GM19452 (cell line): Measurements from ENCODE around the gene TAF1L.
"Not testable (repeated sequence)": the region's sequence is repeated elsewhere in the genome, so short reads cannot be mapped to it uniquely, and the experiment has no call there.

Source experiments
- ATAC-seq: cut with Tn5 transposase; IDR thresholded peaks from one replicate; pipeline ENCODE4 v1.9.1; 2021; ENCODE audit not compliant: unreplicated experiment

TAF1L gene, protein sequence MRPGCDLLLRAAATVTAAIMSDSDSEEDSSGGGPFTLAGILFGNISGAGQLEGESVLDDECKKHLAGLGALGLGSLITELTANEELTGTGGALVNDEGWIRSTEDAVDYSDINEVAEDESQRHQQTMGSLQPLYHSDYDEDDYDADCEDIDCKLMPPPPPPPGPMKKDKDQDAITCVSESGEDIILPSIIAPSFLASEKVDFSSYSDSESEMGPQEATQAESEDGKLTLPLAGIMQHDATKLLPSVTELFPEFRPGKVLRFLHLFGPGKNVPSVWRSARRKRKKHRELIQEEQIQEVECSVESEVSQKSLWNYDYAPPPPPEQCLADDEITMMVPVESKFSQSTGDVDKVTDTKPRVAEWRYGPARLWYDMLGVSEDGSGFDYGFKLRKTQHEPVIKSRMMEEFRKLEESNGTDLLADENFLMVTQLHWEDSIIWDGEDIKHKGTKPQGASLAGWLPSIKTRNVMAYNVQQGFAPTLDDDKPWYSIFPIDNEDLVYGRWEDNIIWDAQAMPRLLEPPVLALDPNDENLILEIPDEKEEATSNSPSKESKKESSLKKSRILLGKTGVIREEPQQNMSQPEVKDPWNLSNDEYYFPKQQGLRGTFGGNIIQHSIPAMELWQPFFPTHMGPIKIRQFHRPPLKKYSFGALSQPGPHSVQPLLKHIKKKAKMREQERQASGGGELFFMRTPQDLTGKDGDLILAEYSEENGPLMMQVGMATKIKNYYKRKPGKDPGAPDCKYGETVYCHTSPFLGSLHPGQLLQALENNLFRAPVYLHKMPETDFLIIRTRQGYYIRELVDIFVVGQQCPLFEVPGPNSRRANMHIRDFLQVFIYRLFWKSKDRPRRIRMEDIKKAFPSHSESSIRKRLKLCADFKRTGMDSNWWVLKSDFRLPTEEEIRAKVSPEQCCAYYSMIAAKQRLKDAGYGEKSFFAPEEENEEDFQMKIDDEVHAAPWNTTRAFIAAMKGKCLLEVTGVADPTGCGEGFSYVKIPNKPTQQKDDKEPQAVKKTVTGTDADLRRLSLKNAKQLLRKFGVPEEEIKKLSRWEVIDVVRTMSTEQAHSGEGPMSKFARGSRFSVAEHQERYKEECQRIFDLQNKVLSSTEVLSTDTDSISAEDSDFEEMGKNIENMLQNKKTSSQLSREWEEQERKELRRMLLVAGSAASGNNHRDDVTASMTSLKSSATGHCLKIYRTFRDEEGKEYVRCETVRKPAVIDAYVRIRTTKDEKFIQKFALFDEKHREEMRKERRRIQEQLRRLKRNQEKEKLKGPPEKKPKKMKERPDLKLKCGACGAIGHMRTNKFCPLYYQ (N-terminal part only)

DNA sequence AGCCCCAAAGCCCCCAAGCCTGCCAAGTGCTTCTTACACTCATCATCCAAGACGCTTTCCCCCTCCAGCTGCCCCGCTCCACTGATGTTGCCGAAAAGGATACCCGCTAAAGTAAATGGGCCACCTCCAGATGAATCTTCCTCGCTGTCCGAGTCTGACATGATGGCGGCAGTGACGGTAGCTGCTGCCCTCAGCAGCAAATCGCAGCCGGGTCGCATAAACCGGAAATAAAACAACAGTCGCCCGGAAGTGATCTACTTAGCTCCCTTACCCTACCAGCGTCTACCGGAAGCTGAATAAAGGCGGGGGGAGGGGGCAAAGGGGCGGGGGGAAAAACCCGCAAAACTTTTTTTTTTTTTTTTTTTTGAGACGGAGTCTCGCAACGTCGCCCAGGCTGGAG is at the start of gene TAF1L:
TSS of gene TAF1L (minus strand) at position 308 of the 400 bp plus-strand sequence. CDS start at position 218, 90 bp downstream.
- no peak for ATAC-seq

DNA sequence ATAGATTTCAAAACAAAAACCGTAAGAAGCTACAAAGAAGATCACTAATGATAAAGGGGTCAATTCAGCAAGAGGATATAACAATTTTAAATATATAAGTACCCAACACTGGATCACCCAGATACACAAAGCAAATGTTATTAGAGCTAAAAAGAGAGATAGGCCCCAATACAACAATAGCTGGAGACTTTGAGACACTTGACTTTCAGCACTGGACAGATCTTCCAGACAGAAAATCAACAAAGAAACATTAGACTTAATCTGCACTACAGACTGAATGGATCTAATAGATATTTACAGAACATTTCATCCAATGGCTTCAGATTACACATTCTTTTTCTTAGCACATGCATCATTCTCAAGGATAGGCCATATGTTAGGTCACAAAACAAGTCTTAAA is 46.3 kb upstream of the TAF1L start:
- ATAC-seq, result no peak

DNA sequence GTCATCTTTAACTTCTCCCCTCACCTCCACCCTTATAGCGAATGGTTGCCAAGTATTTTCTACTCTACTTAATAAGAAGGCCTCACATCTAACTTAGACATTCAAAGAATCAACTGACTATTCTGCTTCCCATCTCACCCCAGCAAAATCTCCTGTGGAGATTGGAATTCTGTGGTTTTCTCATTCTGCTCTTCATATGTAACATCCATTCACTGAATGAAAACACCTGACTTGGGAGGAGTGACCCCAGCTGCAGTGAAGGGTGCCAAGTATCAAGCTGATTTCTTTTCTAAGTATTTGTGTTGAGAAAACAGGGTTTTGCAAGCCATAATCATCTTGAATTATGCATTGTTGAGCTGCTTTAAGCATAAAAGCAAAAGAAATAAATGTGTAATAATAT is 42.5 kb upstream of the TAF1L start:
- no peak for ATAC-seq

DNA sequence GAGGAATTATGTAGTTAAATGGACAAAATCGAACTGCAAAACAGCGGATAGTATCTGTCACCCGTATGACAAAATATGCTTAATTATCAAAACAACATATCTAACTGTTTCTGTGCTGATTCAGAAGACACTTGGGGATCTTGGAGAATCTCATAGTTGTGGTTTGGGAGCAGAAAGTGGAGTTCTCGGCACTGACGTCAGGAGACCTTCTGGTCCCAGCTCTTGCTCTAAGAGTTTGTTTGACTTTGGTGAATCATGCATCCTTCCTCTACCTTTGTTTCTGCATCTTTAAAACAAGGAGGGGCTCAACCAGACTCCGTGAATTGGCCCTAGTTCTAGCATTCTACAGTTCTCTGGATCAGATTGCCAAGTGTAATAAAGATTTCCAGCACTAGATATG is 37.0 kb upstream of the TAF1L start:
- no peak for ATAC-seq

DNA sequence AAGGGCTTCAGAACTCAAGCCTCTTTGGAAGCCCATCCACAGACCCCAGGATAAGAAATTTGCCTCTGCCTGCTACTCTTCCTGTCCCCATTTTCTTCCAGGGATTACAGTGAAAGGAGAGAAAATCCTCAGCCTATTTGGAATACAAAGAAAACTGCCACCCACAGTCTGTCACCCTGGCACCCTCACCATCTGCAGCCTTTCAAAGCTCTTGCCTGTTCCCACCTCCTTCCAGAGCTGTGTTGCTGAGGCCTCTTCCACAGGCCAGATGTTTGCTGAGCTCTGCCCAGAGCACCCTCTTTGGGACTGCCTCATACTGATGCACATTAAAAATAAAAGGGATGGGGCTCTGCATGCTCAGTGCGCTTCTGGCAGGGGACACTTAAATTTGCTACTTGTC is 35.9 kb upstream of the TAF1L start:
- no peak for ATAC-seq

DNA sequence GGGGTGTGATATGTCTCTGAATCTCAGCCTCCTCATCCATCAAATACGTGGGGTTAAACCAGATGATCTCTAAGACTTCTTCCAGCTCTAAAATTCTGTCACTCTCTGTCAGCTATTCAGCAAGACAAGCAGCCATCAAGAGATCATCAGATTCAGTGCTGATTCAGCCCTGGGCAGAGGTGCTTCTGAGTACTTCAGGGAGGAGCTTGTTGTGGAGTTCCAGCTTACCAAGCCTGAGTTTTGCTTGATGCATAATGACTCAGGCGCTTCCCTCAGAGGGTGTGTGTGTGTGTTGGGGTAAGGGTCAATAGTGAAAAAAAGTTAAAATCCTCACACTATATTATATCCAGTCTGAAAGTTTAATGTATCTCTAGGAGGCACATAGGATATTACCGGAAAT is 29.6 kb upstream of the TAF1L start:
- no peak for ATAC-seq

DNA sequence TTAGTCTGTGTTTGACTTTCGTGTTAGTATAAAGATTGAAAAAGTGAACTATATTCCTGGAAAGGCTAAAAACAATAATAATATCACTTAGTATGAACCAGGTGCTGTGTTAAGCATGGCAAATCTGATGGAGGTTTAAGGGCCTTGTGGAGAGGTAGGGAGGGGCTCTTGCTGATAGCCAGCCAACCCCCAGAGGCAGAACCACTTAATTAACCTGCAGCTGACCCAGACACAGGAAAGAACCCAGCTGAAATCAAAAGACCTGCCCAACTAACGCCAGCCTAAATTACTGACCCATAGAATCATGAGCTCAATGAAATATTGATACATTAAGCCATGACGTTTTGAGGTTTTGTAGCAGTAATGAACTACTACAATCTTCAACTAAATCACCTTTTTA is 28.3 kb upstream of the TAF1L start:
- no peak for ATAC-seq

DNA sequence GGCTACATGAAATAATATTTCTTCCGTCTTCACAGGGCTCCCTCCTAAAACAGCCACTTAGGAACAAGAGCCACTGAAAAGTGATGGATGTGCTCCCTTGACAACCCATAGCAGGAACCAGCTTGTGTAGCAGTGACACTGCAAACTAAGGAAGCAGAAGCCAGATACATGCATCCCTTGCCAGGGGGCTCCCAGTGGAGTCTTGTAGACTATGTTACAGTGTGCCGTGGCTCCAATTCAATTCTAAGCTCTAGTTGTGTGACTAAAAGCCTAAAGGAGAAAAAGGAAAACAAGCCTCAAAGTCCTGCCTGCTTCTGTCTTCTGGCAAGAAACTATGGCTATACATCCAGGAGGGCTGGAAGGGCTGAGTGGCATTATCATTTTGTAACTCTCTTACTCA is 12.2 kb upstream of the TAF1L start:
- ATAC-seq, result no peak

DNA sequence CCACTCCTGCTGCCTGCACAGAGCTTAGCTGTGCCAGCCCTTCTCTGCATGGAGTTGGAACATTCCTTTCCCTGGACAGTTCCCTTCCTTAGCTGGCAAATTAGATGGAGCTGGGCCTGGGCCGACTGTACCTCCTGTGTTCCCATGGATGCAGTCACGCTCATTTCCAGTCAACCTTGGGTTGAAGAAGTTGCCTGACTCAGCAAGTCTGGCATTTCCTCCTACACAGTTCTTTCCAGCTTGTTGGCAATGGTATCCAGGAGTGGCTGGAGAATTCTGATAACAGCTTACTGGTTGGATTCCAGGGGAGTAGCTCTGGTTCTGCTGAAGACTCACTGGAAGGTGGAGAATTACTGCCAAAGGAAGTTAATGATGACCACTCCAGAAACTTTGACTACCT is 9.2 kb upstream of the TAF1L start:
- ATAC-seq, result no peak

DNA sequence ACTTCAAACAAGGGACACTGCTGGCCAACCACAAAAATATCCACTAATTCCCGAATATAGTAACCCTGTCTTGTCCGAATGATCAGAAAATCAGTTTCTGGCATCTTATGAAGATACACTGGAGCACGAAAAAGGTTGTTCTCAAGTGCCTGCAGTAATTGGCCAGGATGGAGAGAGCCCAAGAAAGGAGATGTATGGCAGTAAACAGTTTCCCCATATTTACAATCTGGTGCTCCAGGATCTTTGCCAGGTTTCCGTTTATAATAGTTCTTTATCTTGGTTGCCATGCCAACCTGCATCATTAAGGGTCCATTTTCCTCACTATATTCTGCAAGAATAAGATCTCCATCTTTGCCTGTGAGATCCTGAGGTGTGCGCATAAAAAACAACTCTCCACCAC is 2.3 kb downstream of the TAF1L start:
- not testable (repeated sequence) for ATAC-seq

DNA sequence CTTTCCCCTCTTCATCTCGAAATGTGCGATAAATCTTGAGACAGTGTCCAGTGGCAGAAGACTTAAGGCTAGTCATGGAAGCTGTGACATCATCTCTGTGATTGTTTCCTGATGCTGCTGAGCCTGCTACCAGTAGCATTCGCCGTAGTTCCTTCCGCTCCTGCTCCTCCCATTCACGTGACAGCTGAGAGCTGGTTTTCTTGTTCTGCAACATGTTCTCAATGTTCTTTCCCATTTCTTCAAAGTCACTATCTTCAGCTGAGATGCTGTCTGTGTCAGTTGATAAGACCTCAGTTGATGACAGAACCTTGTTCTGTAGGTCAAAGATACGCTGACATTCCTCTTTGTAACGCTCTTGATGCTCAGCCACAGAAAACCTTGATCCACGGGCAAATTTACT is 3.5 kb downstream of the TAF1L start:
- ATAC-seq, result no peak

DNA sequence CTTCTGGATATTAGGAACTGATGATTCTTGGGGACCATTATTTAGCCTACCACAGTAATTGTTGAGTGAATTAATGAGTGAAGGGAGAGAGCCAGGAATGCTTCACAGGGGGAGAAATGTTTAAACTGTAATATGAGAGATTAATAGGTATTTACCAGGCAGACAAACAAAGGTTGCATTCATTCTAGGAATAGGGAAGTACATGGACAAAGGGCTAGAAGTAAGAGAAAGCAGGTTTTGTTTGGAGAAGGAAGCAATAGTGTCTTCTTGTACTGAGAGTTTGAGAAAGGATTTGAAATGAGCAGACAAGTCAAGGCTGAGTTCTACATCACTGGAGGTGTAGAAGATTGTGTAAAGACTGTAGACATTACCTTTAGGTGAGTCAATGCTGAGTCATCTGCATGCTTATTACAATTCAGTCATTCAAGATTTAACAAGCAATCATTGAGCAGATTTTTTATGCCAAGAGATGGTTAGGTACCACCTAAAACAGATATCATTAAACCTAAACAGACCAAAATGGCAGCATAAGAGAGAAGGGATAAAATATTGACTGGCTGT is 8.0 kb downstream of the TAF1L start:
- no peak for ATAC-seq

DNA sequence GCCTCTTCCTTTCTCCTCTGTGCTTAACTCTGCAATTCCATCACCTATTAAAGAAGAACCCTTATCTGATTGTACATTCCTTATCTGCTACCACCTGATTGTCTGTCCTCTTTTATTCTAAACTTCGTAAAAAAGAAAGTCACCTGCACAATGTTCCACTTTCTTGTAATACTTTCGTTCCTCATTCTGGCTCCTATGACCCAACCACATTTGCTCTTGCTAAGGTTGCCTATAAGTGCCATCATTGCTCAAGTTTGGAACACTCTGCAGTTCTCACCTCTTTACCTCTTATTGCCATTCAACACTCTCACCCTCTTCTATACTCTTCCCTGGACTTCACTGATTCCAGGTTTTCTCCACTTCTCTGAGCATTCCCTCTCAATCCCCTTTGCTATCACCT is 10.1 kb downstream of the TAF1L start:
- no peak for ATAC-seq

DNA sequence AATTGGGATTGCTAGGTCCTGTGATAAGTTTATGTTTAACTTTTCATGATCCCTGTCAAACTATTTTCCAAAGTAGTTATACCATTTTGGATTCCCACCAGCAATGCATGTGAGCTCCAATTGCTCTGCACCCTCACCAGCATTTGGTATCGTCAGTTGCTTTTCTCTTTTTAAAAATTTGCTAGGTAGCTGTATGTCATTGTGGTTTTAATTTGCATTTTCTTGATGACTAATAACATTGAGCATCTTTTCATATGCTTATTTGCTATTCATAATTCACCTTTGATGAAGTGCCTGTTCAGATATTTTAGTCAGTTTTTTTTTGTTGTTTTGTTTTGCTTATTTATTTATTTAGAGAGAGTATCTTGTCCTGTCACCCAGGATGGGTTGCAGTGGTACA is 12.5 kb downstream of the TAF1L start:
- ATAC-seq, result no peak

DNA sequence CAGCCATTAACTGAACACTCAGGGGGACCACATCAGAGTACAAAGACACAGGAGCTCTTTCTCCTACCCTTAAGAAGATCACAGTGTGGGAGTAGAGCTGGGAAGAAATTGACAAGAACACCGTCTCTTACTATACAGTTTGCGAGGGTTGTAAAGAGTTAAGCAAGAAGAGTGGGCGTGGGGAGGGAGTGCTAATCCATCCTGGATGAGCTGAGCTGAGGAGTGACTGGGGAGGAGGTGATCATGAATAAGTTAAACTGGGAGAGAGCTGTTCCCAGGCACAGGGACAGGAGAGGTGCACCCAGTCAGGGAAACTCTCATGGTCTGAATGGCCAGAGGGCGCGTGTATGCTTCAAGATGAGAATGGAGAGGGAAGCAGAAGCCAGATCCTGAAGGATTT is 17.2 kb downstream of the TAF1L start:
- ATAC-seq, result no peak

DNA sequence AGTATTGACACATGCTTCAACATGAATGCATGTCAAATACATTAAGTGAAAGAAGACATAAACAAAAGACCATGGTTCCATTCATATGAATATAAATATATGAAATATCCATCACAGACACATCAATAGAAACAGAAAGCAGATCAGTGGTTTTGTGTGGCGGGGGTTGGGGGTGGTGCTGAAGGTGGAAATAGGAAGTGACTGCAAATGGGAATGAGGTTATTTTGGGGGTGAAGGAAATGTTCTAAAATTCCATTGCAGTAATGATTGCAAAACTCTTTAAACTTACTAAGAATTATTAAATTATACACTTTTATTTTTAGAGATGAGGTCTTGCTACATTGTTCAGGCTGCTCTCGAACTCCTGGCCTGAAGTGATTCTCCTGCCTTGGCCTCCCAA is 28.7 kb downstream of the TAF1L start:
- no peak for ATAC-seq

DNA sequence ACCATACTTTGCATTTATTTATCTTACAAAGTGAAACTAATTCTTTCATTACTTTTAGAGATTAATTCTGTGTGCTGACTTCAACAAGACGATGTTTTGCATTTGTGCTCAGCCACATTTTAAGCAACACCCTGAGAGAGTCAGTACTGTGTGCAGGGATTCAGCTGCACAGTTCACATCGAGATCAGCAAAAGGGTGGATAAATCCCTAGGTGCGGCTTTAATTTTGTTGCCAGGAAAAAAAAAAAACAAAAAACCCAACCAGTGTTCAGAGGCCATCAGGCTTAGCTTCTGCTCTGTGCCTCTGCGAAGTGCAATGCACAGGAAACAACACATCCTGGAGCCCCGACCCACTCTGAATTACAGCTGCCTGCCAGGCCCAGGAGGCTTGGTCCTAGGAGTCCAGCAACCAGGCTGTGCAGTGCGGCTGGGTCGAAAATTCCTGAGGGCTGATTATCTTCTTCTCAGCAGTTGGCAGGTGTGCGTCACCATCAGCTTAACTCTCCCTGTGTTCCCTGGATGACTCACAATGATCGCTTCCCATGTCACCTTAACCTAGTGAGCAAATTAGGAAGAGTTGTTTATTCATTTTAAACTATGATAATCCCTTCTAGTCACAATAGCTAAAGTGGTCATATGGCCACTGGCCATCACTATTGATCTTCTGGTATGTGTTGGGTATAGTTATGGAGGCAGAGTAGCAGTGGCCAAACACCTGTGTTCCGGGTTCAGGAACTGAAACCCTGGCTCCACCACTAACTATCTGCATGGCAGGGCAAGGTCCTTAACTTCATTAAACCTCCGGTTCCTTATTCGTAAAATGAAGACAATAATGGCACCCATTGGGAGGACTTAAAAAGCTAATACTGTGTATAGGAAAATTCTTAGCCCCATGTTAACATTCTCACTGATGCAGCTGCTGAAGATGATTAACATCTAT is 31.3 kb downstream of the TAF1L start:
- peak; percentile 75 for ATAC-seq

DNA sequence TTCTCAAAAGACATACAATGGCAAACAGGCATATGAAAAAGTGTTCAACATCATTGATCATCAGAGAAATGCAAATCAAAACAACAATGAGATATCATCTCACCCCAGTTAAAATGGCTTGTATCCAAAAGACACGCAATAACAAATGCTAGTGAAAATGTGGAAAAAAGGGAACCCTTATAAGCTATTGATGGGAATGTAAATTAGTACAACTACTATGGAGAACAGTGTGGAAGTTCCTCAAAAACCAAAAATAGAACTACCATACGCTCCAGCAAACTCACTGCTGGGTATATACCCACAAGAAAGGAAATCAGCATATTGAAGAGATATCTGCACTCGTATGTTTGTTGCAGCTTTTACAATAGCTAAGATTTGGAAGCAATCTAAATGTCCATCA is 36.4 kb downstream of the TAF1L start:
- ATAC-seq, result not testable (repeated sequence)

DNA sequence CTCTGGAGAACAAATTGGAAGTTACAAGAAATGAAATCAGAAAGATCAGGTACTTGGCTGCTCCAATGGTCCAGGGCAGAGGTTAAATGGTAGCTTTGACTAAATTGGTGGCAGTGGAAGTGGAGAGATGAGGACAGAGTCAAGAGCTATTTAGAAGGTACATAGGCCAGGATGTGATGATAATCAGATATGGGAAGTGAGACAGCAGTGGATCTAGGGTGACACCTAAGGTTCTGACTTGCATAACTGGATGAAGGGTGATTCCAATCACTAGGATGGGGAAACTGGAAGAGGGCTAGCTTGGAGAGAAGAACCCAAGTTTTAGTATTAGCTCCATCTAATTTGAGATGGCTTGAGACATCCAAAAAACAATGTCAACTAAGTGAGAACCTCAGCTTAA is 38.5 kb downstream of the TAF1L start:
- no peak for ATAC-seq
